Fibroblast of skin of left biceps (primary cell): Measurements from ENCODE around the gene MAP1LC3A.
A peak's percentile ranks its signal among the peaks of the same experiment; 100 is the strongest.

ENCODE experiments used
- DNase-seq, 2 experiments: peaks; one replicate each; pipeline ENCODE4 v3.0.0-alpha.2; 2013; ENCODE audit warnings: low read depth in 2 of 2

Gene MAP1LC3A

DNA sequence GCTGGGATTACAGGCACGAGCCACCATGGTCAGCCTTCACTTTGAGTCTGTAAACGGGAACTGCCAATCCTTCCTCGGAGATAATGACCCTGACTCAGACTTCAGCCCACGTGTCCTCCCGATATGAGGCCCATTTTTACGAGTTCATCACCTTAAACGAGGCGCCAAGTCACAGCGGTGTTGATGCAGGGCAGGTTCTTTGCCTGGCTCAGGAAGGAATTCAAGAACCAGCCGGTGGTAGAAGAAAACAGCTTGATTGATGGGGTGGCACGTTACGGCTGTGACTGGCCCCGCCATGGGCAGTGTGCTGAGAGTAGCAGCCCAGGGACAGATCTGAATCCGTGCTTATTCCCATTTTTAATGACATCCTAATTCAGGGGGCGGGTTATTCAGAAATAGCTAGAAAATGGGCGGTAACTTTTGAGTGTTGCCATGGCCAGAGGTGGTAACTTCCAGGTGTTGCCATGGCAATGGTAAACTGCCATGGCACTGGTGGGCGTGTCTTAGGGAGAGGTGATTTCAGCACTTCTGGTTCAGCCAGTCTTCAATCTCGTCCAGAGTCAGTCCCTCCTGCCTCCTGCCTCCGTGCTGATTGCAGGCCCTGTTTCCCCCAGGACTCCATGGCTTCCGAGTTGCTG is 9.1 kb upstream of the MAP1LC3A start:
- no peak for DNase-seq

DNA sequence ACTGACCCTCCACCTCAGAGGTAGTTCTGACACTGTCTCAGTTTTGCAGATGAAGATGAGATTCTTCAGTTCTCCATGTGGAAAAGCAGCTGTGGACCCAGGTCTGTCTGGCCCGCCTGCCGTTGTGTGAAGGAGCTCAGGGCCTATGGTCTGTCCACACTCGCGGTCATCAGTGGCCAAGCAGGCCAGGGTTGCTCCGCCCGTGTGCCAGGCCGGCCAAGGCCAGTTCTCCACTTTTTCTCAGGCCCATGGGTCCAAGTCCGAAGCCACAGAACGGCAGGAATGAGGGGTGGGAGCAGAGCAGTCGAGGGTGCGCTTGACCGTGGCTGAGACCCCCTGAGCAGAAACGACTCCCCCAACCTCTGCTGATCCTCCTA is 8.6 kb upstream of the MAP1LC3A start:
- no peak for DNase-seq

DNA sequence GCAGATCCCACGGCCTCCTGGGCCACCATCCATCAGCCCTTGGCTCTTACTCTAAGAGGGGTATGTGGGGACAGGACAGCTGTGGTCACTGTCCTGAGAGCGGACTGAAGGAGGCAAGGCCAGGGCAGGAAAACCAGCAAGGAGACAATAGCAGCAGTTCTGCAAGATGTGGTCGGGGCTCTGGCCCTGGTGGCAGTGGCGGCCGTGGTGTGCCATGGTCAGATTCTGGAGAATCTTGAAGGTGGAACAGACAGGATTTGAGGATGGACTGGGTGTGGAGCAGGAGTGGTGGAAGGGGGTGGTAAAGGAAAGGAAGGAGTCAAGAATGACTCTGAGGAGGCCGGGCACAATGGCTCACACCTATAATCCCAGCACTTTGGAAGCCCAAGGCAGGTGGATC is 5.9 kb upstream of the MAP1LC3A start:
- no peak for DNase-seq

DNA sequence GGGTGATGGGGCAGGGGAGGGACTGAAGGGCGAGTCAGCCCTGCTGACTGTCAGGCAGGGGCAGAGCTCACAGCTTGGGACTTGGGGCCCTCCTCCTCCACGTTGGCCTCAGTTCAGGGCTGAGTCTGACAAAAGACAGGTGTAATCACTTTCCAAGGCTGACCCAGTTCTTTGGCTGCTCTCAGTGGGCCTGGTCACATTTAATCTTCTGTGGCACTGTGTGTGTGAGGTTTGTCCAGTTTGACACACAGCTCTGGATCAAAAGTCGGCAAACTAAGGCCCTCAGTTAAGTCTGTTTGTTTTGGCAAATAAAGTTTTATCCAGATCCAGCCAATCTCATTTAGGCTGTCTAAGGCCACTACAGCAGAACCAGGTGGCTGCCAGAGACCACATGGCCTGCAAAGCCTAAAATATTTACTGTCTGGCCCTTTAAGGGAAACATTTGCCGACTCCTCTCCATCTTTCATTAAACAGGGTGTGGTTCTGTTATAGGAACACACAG is 5.1 kb upstream of the MAP1LC3A start:
- no peak for DNase-seq

DNA sequence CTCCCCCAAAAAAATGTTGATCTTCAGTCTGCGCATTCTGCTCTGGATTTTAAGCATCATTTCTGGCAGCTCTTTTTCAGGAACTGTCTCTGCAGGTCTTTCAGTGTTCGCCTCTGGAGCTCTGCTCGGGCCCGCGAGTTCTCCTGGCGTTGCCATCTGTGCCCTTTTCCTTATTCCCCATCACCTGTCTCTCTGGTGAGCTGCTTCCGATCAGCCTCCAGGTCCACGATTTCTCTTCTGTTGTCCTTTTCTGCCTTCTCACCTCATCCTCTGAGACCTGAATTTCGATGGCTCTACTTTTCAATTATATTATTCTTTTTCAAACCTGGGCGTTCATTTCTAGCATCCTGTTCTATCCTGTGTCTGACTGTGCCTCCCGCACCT is 590 bp upstream of the MAP1LC3A start:
- DNase-seq, result no peak

DNA sequence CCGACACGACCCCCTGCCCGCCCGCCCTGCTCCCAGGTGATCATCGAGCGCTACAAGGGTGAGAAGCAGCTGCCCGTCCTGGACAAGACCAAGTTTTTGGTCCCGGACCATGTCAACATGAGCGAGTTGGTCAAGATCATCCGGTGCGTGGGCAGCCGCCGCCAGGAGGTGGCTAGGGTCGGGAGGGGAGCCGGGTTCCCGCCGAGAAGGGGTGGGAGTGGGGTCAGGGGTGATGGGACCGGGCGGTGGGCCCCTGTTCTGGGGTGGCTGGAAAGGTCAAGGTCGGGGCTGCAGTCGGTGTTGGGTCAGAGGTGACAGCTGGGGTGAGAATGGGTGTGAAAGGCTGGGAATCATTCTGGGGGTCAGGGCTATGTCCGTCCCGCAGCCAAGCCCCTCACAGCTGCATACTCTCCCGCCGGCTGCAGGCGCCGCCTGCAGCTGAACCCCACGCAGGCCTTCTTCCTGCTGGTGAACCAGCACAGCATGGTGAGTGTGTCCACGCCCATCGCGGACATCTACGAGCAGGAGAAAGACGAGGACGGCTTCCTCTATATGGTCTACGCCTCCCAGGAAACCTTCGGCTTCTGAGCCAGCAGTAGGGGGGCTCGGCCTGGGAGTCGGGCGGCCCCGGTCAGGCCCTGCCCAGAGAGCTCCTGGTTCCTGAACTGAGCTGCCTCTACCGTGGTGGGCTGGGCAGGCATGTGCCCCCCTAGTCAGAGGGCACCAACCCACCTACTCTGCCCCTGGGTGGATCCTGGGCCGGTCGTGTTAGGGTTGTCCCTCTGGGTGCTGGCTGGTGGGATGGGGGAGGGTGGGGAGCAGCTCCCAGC is 1.0 kb downstream of the MAP1LC3A start:
- no peak for DNase-seq

DNA sequence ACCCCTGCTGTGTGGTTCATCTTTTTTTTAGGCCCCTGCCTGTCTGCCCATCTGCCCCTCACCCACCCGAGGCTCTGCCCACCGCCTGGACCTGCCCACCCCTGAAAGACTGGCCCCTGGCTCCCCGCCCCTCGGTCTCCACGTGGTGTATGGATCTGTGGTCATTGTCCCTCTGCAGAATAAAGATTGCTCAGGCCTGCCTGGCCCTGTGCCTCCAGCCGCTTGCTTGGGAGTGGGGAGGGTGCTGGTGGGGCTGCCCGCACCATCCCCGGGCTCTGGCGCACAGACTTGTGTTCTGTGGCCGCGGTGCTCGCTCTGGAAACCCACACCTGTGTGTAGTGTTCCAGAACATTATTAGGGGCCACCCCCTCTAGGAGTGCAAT is 1.6 kb downstream of the MAP1LC3A start:
- DNase-seq, result no peak

DNA sequence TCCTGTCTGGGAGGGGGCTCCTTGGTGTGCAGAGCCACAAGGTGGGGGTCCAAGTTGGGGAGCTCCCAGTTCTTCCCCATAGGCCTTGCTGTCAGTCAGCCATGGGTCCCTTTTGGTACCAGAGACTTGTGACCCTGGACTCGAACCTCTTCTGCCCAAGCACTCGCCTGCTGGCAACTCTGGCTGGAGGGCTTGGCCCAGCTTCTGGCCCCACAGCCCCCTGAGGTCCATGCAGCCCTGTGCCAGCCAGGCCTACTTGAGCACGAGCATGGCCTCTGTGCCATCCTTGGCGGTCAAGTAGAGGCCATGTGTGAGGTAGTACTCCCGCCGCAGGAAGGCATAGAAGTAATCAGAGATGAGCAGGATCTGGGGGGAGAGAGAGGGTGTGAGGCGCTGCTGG is 2.1 kb downstream of the MAP1LC3A start:
- no peak for DNase-seq

DNA sequence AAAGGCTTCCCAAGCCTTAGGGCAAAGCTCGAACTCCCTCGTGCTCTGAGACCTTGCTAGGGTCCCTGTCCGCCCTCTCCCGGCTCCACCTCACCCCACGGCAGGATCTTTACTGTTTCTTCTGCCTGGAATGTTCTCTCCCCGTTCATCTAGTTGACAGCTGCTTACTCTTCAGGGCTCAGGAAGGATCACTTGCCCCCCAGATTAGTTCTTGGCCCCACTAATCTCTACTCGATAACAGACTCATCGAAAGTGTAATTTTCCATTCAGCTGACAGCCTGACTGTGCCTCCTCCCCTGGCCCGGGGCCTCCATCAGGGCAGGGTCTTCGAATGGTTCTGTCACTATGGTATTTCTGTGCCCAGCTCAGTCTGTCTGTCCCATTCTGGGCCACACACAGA is 3.1 kb downstream of the MAP1LC3A start:
- no peak for DNase-seq

DNA sequence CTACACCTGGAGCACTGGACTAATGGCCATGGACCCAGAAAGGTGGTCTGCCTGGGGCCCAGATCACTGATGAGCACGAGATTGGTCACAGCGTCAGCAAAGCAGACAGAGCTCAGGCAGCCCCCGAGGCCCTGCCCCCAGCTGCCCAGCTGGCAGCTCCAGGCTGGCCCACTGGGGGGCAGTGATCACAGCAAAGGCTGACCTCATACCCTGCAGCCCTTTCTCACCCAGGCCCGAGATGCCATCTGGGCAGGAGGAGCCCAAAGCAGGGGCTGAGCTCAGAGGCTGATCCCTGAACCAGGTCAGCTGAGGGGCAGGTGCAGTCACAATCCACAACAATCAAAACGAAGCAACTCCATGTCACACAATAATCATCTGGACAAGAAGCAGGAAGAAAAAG is 4.1 kb downstream of the MAP1LC3A start:
- no peak for DNase-seq

DNA sequence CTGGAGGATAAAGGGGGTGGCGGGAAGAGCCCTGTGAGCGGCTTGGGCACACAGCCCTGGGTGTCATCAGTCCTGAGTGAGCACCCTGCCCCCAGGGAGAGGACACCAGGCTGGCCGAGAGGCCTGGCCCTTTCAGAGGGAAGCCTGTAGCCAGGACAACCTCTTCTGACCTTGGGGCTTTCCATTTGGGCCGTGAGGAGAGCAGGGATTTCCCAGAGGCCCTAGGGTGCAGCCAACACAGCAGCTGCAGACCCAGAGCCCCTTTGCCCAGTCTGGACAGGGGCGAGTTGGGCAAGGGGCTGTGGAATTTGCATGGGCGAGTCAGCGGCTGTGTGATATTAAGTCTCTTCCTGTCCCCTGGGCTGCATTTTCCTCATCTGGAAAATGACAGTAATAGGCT is 6.3 kb downstream of the MAP1LC3A start:
- DNase-seq, result no peak

DNA sequence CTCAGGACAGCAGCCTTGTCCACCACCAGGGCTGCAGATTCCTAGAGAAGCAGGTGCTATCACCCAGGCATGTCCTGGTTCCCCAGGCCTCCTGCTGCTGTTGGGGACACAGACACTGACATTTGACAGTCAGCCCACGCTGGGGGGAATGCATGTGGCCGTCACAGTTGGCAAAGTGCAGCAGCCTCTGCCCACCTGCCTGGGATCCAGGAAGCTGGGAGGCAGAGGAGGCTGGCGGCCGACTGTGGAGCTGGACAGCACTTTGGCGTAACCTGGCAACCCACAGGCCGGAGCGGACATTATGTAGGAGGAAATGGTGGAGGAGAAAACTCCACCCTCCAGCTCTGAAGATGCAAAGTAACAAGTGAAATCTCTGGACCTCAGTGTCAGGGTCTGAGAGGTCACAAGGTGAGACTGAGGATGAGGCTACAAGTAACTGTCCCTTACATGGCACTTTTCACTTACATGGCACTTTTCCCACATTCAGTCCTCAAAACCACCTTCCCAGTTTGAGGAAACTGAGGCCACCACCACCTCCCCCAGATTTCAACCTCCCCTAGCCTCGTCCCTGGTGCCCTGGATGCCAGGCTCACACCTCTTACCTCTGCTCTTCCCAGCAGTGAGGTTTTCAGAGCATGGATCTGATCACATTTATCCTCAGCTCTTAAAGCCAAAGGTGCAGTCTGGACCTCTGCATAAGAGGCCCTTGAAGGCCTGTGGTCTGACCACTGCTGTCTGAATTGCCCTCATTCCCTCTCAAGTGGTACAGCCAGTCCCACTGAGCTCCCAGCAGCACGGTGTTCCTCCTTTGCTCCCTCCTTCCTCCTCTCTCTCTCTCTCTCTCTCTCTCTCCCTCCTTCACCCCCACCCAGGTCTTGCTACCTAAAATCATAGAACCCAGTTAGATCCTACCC is 8.7 kb downstream of the MAP1LC3A start:
- DNase-seq, result no peak

DNA sequence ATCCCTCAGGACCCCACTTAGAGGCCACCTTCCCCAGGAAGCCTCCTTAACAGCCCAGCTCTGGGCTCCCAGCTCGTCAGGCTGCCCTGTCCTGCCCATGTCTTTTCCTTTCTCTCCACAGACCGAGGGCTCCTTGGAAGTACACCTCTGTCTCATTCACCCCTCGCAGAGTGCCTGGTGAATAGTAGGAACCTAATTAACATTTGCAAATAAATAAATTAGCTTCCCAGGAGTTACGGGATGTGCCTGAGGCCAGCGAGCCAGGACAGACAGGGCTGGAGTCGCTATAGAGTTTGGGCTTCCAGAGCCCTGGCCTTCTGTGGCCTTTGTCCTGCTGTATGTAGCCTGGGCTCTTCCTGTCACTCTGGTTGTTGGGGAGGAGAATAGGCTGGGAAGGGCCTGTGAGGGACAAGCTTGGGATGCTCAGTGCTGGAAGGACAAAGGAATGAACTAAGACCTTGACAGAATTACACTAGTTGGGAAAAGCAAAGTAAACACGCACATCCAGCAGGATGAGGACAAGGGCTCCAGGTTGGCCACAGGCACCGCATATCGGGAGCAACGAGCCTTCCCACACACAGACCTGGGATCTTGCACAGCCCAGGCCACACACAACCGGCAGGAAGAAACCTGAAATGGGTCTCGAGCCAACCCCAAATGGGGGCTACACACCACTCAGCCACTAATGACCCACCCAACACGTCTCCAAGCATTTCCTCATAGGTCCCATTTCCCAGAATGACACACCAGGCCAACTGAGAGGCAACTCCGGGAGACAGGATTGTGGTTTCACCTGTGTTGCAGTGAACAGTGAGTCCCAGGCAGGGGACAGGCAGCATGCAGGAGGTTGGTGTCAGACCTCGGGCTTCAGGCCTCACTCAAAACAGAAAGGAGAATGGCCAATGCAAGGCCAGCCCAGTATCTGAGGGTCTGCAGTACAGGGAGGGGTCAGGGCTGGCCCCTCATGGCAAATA is 9.7 kb downstream of the MAP1LC3A start:
- no peak for DNase-seq

DNA sequence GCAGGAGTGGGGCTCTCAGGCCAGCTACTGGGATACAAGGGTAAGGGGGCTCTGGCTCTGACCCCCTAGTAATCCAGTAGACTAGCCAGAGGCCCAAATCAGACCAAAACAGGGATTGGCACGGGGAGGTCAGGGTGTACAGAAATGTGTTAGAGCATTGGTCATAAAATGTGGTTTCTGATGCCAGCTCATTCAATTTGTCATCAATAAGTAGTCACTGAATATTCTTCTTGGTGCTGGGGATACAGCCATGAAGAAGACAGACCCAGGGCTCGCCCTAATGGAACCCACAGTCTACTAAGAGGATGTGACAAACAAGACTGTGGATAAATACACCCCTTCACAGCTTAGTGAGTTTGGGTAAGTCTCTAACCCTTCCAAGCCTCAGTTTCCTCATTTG is 11.1 kb downstream of the MAP1LC3A start:
- DNase-seq, result no peak

DNA sequence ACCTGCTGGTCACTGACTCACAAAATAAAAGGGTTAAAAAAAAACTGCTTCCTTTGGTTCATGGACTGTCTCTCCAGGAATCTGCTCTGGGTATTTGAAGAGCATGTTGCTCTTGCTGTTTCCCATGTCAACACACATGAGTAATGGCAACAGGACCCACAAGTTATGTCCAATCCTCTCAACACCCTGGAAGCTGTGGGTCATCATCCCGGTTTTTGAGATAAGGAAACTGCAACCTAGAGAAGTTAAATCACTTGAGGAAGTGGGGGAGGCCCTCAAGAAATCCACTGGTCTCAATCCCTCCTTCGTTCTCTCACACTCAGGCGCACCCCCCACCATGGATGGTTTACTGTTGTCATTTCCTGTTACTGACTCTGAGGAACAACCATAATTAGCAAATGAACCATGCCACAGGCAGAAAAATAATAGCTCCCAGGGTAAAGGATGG is 12.4 kb downstream of the MAP1LC3A start:
- DNase-seq, result peak; percentile 15 to 33

DNA sequence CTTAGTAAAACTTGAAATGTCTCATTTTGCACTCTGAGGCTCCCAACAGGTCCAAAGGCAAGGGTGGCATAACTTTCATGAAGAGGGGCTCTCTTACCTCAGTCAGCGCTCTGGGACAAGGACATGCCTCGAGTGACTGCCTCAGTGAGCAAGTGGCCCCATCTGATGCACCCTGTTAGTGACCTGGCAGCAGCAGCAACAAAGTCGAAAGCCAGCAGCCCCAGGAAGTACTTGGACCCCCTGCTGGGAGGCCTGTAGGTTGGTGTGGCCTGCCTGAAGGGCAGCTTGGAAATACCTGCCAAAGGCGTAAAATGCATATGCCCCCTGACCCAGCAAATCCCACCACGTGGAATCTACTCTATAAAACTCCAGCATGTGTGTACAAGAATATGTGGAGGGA is 13.2 kb downstream of the MAP1LC3A start:
- DNase-seq, result no peak

DNA sequence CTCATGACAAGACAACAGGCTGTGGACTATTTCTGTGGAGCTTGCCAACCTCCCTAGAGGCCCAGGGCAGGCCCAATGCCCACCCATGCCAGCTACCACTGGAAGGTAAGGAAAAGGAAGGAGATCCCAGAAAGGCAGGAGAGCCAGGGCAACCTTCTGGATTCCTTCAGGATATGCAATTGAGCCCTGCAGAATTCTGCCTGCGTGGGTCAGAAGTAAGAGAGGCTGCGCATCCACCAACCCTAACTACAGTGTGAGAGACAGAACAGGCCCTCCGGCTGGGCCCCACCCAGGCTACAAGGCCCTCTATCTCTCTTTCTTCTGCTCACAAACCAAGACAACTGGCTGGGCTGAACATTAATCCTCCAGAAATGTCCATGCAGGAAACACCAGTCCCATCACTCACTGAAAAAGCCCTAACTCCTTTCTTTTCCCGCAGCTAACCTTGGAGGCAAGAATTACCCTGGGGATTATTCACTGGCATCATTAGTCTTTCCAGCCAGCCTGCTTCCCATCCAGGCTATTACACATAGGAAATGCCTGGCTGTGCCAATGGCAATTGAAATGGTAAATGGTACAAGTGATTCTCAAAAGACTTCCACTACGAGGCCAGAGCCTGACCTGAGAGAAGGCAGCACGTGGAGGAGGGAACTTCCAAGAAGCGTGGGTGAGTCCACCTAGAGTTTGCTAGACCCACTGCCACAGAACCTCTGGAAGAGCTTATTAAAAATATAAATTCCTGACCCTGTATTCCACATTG is 15.2 kb downstream of the MAP1LC3A start:
- no peak for DNase-seq

DNA sequence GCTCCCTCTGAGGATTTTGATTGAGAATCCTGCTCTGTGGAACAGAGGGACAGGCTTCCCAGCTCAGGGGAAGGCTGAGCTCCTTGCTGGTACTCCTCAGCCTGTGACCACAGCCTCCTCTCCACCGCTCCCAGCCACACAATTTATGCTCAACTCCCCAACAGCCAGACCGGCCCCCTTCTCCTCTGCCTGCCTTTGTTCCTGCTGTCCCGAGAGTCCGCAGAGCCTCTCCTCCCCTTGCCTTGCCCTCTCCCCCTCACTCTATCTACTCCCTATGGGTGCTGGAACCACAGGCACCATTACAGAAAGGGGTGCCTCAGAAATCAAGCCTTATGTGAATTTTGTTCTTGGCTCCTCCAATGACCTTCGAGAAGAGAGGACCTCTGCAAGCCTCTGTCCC is 15.9 kb downstream of the MAP1LC3A start:
- no peak for DNase-seq

DNA sequence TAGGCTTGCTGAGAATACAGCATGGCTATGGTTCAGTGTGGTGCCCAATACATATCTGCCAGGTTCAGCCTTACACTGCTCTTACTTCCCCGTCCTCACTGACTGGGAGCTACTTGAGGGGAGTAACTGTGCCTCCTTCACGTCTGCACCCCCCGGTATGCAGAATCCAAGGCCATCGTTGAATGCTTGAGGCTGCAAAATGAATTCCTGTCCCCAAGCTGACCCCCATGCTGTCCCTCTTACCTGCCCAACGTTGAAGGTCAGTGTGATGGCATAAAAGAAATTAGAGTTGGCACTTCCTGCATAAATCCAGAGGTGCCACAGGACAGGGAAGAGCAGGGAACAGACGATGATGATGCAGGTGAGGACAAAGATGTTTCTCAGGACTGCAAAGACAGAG is 16.3 kb downstream of the MAP1LC3A start:
- DNase-seq, result no peak

DNA sequence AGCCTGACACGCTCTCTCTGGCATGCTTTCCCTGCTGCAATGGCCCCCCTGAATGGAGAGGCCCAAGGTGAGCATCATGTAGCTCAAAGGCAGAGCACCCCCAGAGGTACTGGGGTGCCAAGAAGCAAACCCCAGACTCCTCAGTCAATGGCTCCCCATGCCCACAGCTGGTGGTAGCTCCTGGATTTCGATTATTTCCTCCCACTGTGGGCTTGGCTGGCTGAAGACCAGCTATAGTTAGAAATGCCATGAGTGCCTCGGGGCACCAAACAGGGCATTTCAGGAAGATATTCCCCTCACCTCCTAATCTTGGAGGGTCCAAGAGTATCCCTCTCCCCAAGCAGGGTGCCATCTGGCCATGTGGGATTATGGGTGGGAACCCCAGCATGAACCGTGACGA is 16.8 kb downstream of the MAP1LC3A start:
- DNase-seq, result no peak
